Thyroid gland (tissue), 4 donors: ENCODE data around the gene RASA1.

Experiments
- CTCF ChIP-seq, 6 experiments: fragments of 200-600 bp in 3 of 6; fragments of 450-650 bp in 3 of 6; sonication (generic) in 3 of 6; IDR thresholded peaks; one replicate each; pipeline ENCODE4 v1.5.1; 2016 to 2019; ENCODE audit warnings: antibody characterized with exemption in 6 of 6, mild to moderate bottlenecking in 2 of 6, inconsistent platforms in 1 of 6, moderate library complexity in 1 of 6
- POLR2A ChIP-seq, 2 donors: fragments of 450-650 bp; IDR thresholded peaks; one replicate each; pipeline ENCODE4 v1.6.1; 2017; ENCODE audit warnings: antibody characterized with exemption in 2 of 2, mild to moderate bottlenecking in 2 of 2, moderate library complexity in 1 of 2

GRCh38 chr5:87300176-87300575, 32.5 kb downstream of the RASA1 start:
- no peak for TF ChIP-seq CTCF (IDR thresholded peaks at IDR 0.05)
- no peak for TF ChIP-seq POLR2A (IDR thresholded peaks at IDR 0.05)
